HUES6 (cell line): ENCODE results near the gene DCAF5.
A peak's percentile ranks its signal among the peaks of the same experiment; 100 is the strongest.

ENCODE experiments used
- H3K27ac ChIP-seq: 2 replicates; pipeline ENCODE4 v1.7.0; 2013; ENCODE audit warnings: low read depth, mild to moderate bottlenecking, low read length, inconsistent platforms
- H3K27me3 ChIP-seq: 2 replicates; pipeline ENCODE4 v1.6.1; 2013; ENCODE audit warnings: low read length; ENCODE audit not compliant: control insufficient read depth, insufficient read depth
- H3K36me3 ChIP-seq: 2 replicates; pipeline ENCODE4 v1.6.1; 2013; ENCODE audit warnings: low read length; ENCODE audit not compliant: control insufficient read depth, insufficient read depth
- H3K4me1 ChIP-seq: 2 replicates; pipeline ENCODE4 v1.6.1; 2013; ENCODE audit warnings: low read length; ENCODE audit not compliant: control insufficient read depth, insufficient read depth
- H3K4me3 ChIP-seq: 2 replicates; pipeline ENCODE4 v1.5.1; 2013; ENCODE audit warnings: low read depth, low read length
- H3K9ac ChIP-seq: one replicate; pipeline ENCODE4 v1.6.1; 2013; ENCODE audit warnings: mild to moderate bottlenecking, low read length
- H3K9me3 ChIP-seq: 2 replicates; pipeline ENCODE4 v1.6.1; 2013; ENCODE audit warnings: low read depth, low read length; ENCODE audit not compliant: control insufficient read depth, insufficient read depth

The DCAF5 gene

DNA sequence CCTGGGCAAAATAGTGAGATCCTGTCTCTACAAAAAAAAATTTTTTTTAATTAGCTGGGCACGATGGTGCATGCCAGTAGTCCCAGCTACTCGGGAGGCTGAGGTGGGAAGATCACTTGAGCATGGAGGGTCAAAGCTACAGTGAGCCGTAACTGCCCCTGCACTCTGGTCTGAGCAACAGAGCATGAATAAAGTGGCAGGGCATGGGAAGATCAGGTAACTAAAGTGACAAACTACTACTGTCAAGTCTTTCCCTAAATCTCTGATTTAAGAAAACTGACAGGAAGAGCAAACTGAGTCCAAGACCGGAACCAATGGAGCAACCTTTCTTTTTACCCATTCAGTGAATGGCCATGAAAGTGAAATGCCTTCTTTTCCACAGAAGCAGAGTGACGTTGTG, 10.8 kb downstream of the DCAF5 start:
- H3K27ac ChIP-seq, result no peak overlapping the region
- no peaks in the 10 kb centered on the region for H3K36me3 ChIP-seq
- H3K4me3 ChIP-seq, result no peak overlapping the region
- no peak overlapping the region for H3K9ac ChIP-seq
- H3K27me3 ChIP-seq, result no peaks in the 10 kb centered on the region
- H3K4me1 ChIP-seq, result peaks cover 16% of the 10 kb centered on the region
- H3K9me3 ChIP-seq, result no peaks in the 10 kb centered on the region

DNA sequence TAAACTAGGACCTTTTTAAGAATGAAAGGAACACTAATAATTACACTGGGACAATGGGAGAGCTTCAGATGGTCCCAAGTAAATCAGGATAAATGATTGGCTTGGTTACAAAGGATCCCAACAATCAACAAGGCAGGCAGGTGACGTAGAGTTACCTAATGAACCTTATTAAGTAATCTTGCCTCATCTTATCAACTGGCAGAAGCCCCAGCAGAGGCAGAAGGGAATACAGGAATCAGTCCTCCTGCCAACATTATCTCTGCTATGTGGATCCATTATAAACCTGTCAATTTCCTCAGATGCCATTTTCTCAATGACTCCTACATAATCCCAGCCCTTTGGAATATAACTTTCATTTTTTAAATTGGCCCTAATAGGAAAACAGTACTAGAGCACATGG, 11.4 kb downstream of the DCAF5 start:
- Histone ChIP-seq H3K9ac (no peak overlapping the region), H3K27me3 (no peaks in the 10 kb centered on the region), H3K9me3 (no peaks in the 10 kb centered on the region), H3K27ac (no peak overlapping the region), H3K4me1 (peaks cover 16% of the 10 kb centered on the region), H3K36me3 (no peaks in the 10 kb centered on the region), H3K4me3 (no peak overlapping the region)

DNA sequence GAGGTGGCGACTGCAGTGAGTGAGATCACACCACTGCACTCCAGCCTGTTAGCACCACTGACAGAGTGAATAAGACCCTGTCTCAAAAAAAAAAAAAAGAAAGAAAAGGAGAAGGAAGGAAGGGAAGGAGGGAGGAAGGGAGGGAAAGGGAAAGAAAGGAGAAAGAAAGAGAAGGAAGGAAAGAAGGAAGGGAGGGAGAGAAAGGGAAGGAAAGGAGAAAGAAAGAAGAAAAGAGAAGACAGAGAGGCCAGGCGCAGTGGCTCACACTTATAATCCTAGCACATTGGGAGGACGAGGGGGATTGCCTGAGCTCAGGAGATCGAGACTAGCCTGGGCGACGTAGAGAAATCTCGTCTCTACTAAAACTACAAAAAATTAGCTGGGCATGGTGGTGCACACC, 13.2 kb downstream of the DCAF5 start:
- H3K27me3 ChIP-seq, result no peaks in the 10 kb centered on the region
- H3K36me3 ChIP-seq, result no peaks in the 10 kb centered on the region
- peaks cover 16% of the 10 kb centered on the region for H3K4me1 ChIP-seq
- H3K27ac ChIP-seq, result no peak overlapping the region
- no peak overlapping the region for H3K4me3 ChIP-seq
- no peak overlapping the region for H3K9ac ChIP-seq
- H3K9me3 ChIP-seq, result no peaks in the 10 kb centered on the region

DNA sequence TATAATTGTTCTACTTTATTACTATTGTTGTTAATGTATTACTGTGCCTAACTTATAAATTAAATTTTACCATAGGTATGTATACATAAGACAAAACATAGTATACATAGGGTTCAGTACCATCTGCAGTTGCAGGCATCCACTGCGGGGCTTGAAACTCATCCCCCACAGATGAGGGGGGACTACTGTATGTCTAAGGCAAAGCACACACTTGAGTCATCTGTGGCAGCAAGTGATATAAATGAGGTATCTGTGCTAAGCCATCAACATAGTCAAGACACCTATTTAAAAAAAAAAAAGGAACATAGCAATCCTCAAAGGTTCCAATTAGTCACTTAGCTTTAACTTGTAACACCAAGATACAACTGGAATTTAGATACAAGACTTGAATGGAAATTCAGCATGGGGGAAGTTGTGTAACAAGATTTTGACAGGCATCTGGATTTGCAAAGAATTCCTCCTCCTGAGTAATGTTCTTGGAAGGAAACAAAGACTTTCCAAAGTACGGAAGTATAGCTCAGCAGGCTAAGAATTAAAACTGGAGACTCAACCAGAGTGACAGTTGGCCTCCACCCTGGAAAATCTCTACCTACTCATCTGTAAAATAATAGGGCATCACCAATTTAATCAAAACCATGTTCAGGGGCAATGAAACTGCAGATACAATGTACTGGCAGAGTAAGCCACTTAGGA, 14.9 kb downstream of the DCAF5 start:
- Histone ChIP-seq H3K27ac (no peak overlapping the region), H3K4me1 (peaks cover 22% of the 10 kb centered on the region), H3K9ac (no peak overlapping the region), H3K27me3 (no peaks in the 10 kb centered on the region), H3K9me3 (no peaks in the 10 kb centered on the region), H3K36me3 (no peaks in the 10 kb centered on the region), H3K4me3 (no peak overlapping the region)

DNA sequence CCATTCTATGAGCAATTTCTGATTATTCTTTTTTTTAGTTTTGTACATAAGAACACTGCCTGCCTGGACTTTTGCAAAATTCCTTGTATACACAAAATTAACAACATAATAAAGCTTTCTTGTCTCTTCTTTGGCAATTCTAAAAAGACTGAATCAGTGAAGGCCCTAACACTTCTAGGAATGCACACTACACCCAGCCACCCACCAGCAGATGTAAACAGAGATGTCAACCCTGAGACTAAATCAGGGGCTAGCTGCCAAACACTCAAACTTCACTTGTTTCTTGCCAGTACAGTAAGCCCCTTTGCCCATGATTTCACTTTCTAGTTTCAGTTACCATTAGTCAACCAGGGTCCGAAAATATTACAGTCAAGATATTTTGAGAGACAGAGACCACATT, 15.5 kb downstream of the DCAF5 start:
- H3K4me1 ChIP-seq, result peaks cover 21% of the 10 kb centered on the region
- no peak overlapping the region for H3K9ac ChIP-seq
- H3K27me3 ChIP-seq, result no peaks in the 10 kb centered on the region
- no peak overlapping the region for H3K4me3 ChIP-seq
- no peak overlapping the region for H3K27ac ChIP-seq
- H3K9me3 ChIP-seq, result no peaks in the 10 kb centered on the region
- no peaks in the 10 kb centered on the region for H3K36me3 ChIP-seq

DNA sequence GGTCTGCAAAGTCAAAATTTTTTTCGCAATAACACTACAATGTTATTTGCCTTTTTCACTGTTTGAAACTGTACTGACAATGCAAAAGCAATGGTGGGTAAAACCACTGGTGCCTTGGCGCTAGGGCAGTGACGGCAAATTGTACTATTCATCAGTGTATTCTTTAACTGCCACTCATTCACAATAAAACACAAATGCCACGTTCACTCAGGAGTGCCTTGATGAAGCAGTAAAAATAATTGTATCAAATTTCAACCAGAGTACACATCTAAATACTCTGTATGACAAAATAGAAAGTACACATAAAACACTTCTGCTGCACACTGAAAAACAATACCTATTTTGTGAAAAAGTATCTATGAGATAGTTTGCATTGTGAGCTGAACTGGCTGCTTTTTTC, 17.8 kb downstream of the DCAF5 start:
- H3K9me3 ChIP-seq, result no peaks in the 10 kb centered on the region
- H3K4me3 ChIP-seq, result no peak overlapping the region
- no peaks in the 10 kb centered on the region for H3K27me3 ChIP-seq
- no peak overlapping the region for H3K9ac ChIP-seq
- H3K4me1 ChIP-seq, result peaks cover 21% of the 10 kb centered on the region
- H3K27ac ChIP-seq, result no peak overlapping the region
- H3K36me3 ChIP-seq, result no peaks in the 10 kb centered on the region

DNA sequence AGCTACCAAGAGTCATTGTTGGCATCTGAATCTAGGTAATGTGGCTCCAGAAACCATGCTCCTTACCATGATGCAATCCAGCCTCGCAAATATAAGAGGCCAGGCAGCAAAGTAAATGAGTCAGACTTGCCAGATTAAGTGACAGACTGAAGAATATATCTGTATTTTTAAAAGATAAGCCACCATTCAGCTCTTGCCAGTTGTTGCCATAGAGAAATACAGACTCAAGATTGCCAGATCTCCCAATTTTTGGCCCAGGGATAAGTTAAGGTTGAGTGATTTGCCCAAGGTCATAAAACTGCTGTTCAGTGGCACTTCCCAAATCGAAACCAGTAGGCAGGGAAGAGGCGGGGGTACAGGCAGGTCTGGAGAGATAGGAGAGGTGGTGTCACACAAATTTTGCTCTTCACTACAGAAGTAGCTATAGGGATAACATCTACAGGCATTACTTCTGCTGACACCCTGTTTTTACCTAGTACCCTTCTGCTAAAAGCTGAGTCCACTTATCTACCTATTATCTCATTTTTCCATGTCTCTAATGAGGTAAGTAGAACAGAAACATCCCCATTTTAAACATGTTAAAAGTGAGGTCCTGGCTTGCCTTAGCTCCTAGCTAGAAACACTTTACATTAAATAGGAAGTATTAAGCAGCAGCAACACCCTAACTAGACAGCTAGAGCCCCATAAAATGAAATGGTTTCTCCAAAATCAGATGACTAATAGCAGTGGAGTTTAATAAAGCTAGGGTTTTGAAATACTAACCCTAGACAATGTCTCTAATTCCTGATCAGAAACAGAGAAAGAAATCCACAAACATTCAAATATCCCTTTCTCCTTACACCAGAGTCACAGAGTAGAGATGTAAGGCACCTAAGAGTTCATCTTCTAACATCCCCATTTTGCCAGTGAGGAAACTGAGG, 19.5 kb downstream of the DCAF5 start:
- H3K27ac ChIP-seq, result no peak overlapping the region
- no peak overlapping the region for H3K9ac ChIP-seq
- H3K4me3 ChIP-seq, result no peak overlapping the region

DNA sequence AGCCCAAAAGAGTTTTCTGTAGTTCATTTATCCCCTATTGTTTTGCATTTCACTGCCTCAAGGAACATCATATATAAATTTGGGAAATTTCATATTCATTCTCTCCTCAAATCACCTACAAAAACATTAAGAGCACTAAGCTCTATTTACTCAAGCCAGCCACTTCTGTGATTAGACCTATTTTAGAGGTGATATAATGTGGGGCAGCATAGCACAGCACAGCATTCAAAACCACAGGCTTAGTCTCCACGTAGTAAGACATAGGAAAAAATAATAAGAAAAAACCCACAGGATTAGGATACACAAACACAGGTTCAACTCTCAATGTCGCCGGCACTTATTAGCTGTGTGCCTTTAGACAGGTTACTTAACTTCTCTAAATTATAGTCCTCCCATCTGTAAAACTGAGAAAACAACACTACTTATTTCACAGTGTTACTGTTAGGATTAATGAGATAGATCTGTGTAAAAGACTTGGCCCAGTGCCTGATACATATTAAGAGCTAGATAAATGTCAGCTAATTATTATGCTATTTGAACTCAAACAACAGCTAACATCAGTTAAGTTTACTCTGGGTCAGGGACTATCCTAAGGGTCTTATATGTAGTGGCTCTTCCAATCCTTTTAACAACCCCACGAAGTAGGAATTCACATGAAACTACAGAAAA, 20.3 kb downstream of the DCAF5 start:
- no peak overlapping the region for H3K27ac ChIP-seq
- no peak overlapping the region for H3K9ac ChIP-seq
- peaks cover 17% of the 10 kb centered on the region; the same call in 1 of the 2 replicates for H3K4me1 ChIP-seq
- H3K4me3 ChIP-seq, result no peak overlapping the region
- H3K36me3 ChIP-seq, result no peaks in the 10 kb centered on the region
- H3K27me3 ChIP-seq, result no peaks in the 10 kb centered on the region
- H3K9me3 ChIP-seq, result no peaks in the 10 kb centered on the region

More for the DNA sequence above, 19.5 kb downstream of the DCAF5 start:
- Histone ChIP-seq H3K36me3 (no peaks in the 10 kb centered on the region), H3K27me3 (no peaks in the 10 kb centered on the region), H3K4me1 (peaks cover 23% of the 10 kb centered on the region; the same call in 1 of the 2 replicates), H3K9me3 (no peaks in the 10 kb centered on the region)

DNA sequence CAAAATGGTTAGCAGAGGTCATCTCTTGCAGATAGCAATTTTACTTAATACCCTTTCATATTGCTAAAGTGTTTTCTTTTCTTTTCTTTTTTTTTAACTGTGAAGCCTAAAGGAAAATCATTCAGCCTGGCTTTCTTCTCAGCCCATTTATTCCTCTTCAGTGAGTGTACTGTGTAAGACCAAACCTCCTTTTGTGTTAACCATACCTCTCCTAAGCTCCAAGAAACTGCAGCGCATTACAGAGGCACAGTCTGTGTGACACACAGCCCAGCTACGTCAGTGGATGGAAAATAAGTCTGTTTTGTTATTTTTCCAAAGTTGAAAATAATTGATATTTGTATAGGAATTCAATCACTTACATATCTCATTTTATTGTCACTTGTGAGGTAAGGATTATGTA, 21.7 kb downstream of the DCAF5 start:
- H3K4me3 ChIP-seq, result no peak overlapping the region
- H3K36me3 ChIP-seq, result no peaks in the 10 kb centered on the region
- H3K4me1 ChIP-seq, result peaks cover 17% of the 10 kb centered on the region; the same call in 1 of the 2 replicates
- no peak overlapping the region for H3K27ac ChIP-seq
- H3K9me3 ChIP-seq, result no peaks in the 10 kb centered on the region
- H3K27me3 ChIP-seq, result no peaks in the 10 kb centered on the region
- no peak overlapping the region for H3K9ac ChIP-seq

DNA sequence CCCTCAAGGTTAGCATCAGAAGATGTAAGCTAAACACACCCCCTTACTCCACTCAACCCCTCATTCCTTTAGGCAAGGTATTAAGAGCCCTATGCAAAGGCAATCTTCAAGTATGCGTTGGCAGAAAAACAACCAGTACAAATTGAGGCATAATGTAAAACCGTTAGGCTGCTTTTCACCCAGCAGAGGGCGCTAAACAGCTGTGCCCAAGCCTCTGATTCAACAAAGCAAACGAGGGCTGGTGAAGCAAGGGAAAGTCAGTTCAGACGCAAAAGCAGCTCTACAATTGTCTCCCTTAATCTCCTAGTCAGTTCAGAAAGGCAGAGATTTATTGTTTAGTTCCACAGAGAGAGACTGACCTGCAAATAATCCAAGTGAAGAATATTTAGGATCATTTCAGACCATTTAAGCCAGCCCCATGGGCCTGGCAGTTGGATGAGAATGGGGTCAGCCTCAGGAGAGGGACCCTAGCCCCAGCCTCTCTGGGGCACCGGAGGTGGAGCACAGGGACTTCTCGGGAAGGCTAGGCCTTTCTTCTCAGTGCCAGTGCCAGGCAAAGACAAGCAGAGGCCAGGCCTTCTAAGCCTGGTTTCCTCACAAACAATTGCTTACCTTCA, 23.5 kb downstream of the DCAF5 start:
- Histone ChIP-seq H3K4me3 (no peak overlapping the region), H3K27me3 (no peaks in the 10 kb centered on the region), H3K36me3 (no peaks in the 10 kb centered on the region), H3K4me1 (peaks cover 17% of the 10 kb centered on the region; the same call in 1 of the 2 replicates), H3K9ac (peak overlapping the region; percentile 3), H3K9me3 (no peaks in the 10 kb centered on the region), H3K27ac (no peak overlapping the region)
